Upper lobe of left lung (tissue), 6 donors: ENCODE data around the gene TBC1D5. TPM values are rescaled to one million over a fixed set of nuclear protein-coding genes. Genes with fewer than 3 reads are reported as not detected.

Experiments used
- ATAC-seq, 2 donors: fragments of 200-7000 bp; cut with Tn5 transposase; one replicate each; pipeline ENCODE4 v1.9.1; 2022; ENCODE audit warnings: mild to moderate bottlenecking in 2 of 2, moderate library complexity in 2 of 2; ENCODE audit not compliant: low FRiP score in 2 of 2
- DNase-seq, 2 donors: peaks; one replicate each; pipeline ENCODE4 v3.0.0-alpha.2; 2019 to 2020
- H3K27ac ChIP-seq, 4 donors: fragments of 200-600 bp; sonication (generic); one replicate each; pipeline ENCODE4 v1.5.1; 2016 to 2019
- H3K27me3 ChIP-seq, 4 donors: fragments of 200-600 bp; sonication (generic); one replicate each; pipeline ENCODE4 v1.5.1; 2017 to 2019
- H3K36me3 ChIP-seq, 4 donors: fragments of 200-600 bp; sonication (generic); one replicate each; pipeline ENCODE4 v1.5.1; 2016 to 2019
- H3K4me1 ChIP-seq, 4 donors: fragments of 200-600 bp; sonication (generic); one replicate each; pipeline ENCODE4 v1.5.1; 2018 to 2019
- H3K4me3 ChIP-seq, 4 donors: fragments of 200-600 bp; sonication (generic); one replicate each; pipeline ENCODE4 v1.5.1; 2017 to 2019; ENCODE audit warnings: mild to moderate bottlenecking in 2 of 4, moderate library complexity in 1 of 4
- H3K9me3 ChIP-seq, 4 donors: fragments of 200-600 bp; sonication (generic); one replicate each; pipeline ENCODE4 v1.5.1; 2018 to 2019
- EP300 ChIP-seq, 4 donors: sonication (generic); formaldehyde crosslinking; IDR thresholded peaks; one replicate each; pipeline ENCODE4 v1.5.1; 2017; ENCODE audit warnings: antibody characterized with exemption in 4 of 4, control low read depth in 2 of 4
- POLR2A ChIP-seq, 4 donors: fragments of 450-650 bp; IDR thresholded peaks; one replicate each; pipeline ENCODE4 v1.5.1; 2016 to 2017; ENCODE audit warnings: antibody characterized with exemption in 4 of 4, mild to moderate bottlenecking in 2 of 4
- POLR2AphosphoS5 ChIP-seq, 2 donors: sonication (generic); formaldehyde crosslinking; IDR thresholded peaks; one replicate each; pipeline ENCODE4 v1.5.1; 2017; ENCODE audit warnings: antibody characterized with exemption in 2 of 2
- WGBS, 2 donors: methylation state at CpG; one replicate each; pipeline ENCODE4 v1.1.5; 2017 to 2018; 5-methylcytosine and 5-hydroxymethylcytosine counted together
- total RNA-seq, 6 donors: library from RNA; depleted of rRNA in 4 of 6; stranded (reverse); fragments of >200 nt in 4 of 6; gene quantifications; one replicate each; pipeline versions ENCODE4 v1.1.0 to v1.2.1, GENCODE V29; 2016 to 2021
- TF ChIP-seq, protein P1 (sequence below), 6 experiments: fragments of 450-650 bp in 4 of 6; fragments of 200-600 bp in 2 of 6; sonication (generic) in 2 of 6; IDR thresholded peaks; one replicate each; pipeline ENCODE4 v1.5.1; 2016 to 2019; ENCODE audit warnings: antibody characterized with exemption in 6 of 6
- donor health status: DM: no; HTN: no; CAD: no; lungs with moderate emphysema.
- donor health status: DM: no; HTN: yes; CAD: no; lungs with severe emphysema.

TBC1D5 gene
- total RNA-seq, 6 donors from 2014 or later = 53.0 to 135 (median 63.3) TPM

GRCh38 chr3:17195192-17195611 is 547.2 kb downstream of the TBC1D5 start:
- no peaks in the 10 kb centered on the region for H3K27me3 ChIP-seq
- ATAC-seq (no peak), DNase-seq (no peak)
- H3K27ac ChIP-seq = peak overlapping the region in 1 of 4 donors; percentile 46
- peaks cover 12 to 23% (median 16%) of the 10 kb centered on the region in 4 donors for H3K4me1 ChIP-seq
- no peak overlapping the region for H3K4me3 ChIP-seq
- no peaks in the 10 kb centered on the region for H3K36me3 ChIP-seq
- 24 to 34% methylated on average over 3 of the region's 3 CpGs for WGBS, 2 donors
- TF ChIP-seq EP300 (IDR thresholded peaks at IDR 0.05) (no peak), POLR2AphosphoS5 (IDR thresholded peaks at IDR 0.05) (no peak), POLR2A (IDR thresholded peaks at IDR 0.05) (no peak)
- TF ChIP-seq, protein P1, sequence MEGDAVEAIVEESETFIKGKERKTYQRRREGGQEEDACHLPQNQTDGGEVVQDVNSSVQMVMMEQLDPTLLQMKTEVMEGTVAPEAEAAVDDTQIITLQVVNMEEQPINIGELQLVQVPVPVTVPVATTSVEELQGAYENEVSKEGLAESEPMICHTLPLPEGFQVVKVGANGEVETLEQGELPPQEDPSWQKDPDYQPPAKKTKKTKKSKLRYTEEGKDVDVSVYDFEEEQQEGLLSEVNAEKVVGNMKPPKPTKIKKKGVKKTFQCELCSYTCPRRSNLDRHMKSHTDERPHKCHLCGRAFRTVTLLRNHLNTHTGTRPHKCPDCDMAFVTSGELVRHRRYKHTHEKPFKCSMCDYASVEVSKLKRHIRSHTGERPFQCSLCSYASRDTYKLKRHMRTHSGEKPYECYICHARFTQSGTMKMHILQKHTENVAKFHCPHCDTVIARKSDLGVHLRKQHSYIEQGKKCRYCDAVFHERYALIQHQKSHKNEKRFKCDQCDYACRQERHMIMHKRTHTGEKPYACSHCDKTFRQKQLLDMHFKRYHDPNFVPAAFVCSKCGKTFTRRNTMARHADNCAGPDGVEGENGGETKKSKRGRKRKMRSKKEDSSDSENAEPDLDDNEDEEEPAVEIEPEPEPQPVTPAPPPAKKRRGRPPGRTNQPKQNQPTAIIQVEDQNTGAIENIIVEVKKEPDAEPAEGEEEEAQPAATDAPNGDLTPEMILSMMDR (IDR thresholded peaks at IDR 0.05) = no peak
- H3K9me3 ChIP-seq = no peaks in the 10 kb centered on the region

- peaks cover 12 to 23% (median 16%) of the 10 kb centered on the region in 4 donors for H3K4me1 ChIP-seq
Measured at GRCh38 chr3:17194116-17194515, 548.3 kb downstream of the TBC1D5 start.

DNA sequence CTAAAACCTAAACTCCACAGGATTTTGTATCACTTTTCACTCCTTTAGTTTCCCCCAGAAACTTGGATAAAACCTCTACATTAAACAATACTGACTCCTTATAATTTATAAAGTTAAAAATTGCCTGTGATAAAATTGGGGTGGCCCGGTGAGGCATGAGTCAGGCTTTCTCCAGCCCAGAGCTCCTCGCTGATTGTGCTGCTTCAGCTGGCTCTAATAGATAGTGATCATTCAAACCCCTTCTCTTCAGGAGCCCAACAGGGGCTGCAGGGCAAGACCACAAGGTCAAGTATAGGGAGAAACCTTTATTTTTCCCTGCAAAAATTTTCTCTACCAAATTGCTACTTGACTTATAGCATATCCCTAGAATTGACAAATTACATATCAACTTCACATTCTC is 549.4 kb downstream of the TBC1D5 start:
- DNase-seq = no peak
- Histone ChIP-seq H3K27me3 (no peaks in the 10 kb centered on the region), H3K9me3 (no peaks in the 10 kb centered on the region), H3K4me3 (no peak overlapping the region), H3K27ac (no peak overlapping the region), H3K36me3 (no peaks in the 10 kb centered on the region), H3K4me1 (peaks cover 12 to 23% (median 16%) of the 10 kb centered on the region in 4 donors)
- WGBS, 2 donors = 81 to 82% methylated on average over 2 of the region's 2 CpGs
- TF ChIP-seq EP300 (IDR thresholded peaks at IDR 0.05) (no peak), POLR2AphosphoS5 (IDR thresholded peaks at IDR 0.05) (no peak), POLR2A (IDR thresholded peaks at IDR 0.05) (no peak)
- TF ChIP-seq, protein P1 (IDR thresholded peaks at IDR 0.05) = no peak
- no peak for ATAC-seq

More at GRCh38 chr3:17194116-17194515, 548.3 kb downstream of the TBC1D5 start:
- Histone ChIP-seq H3K36me3 (no peaks in the 10 kb centered on the region), H3K9me3 (no peaks in the 10 kb centered on the region), H3K27ac (no peak overlapping the region), H3K27me3 (no peaks in the 10 kb centered on the region), H3K4me3 (no peak overlapping the region)
- ATAC-seq (no peak), DNase-seq (no peak)
- TF ChIP-seq, protein P1 (IDR thresholded peaks at IDR 0.05) = no peak
- TF ChIP-seq POLR2AphosphoS5 (IDR thresholded peaks at IDR 0.05) (no peak), EP300 (IDR thresholded peaks at IDR 0.05) (no peak), POLR2A (IDR thresholded peaks at IDR 0.05) (no peak)
- 90 to 93% methylated on average over 5 of the region's 5 CpGs for WGBS, 2 donors

- ATAC-seq = peak in 1 of 2 donors; percentile 55
- no peaks in the 10 kb centered on the region for H3K27me3 ChIP-seq
- 45 to 52% methylated on average over 7 of the region's 7 CpGs for WGBS, 2 donors
- DNase-seq = no peak
- no peaks in the 10 kb centered on the region for H3K9me3 ChIP-seq
- H3K36me3 ChIP-seq = no peaks in the 10 kb centered on the region
- H3K4me1 ChIP-seq = peaks cover 7 to 16% (median 8%) of the 10 kb centered on the region in 4 donors
- H3K4me3 ChIP-seq = no peak overlapping the region
- peak overlapping the region in 1 of 4 donors; percentile 38 for H3K27ac ChIP-seq
- TF ChIP-seq POLR2A (IDR thresholded peaks at IDR 0.05) (no peak), POLR2AphosphoS5 (IDR thresholded peaks at IDR 0.05) (no peak), EP300 (IDR thresholded peaks at IDR 0.05) (no peak)
- TF ChIP-seq, protein P1 (IDR thresholded peaks at IDR 0.05) = no peak
Measured at GRCh38 chr3:17190353-17191078, 551.9 kb downstream of the TBC1D5 start.
